Tracheal epithelial cell (primary cell): ENCODE data around the gene HERC4. TPM values are rescaled to one million over a fixed set of nuclear protein-coding genes. Genes with fewer than 3 reads are reported as not detected.

ENCODE experiments used
- total RNA-seq: library from RNA; depleted of rRNA; stranded (reverse); fragments of >200 nt; gene quantifications from 2 replicates; pipeline ENCODE4 v1.2.1, GENCODE V29; 2014

The HERC4 gene, protein sequence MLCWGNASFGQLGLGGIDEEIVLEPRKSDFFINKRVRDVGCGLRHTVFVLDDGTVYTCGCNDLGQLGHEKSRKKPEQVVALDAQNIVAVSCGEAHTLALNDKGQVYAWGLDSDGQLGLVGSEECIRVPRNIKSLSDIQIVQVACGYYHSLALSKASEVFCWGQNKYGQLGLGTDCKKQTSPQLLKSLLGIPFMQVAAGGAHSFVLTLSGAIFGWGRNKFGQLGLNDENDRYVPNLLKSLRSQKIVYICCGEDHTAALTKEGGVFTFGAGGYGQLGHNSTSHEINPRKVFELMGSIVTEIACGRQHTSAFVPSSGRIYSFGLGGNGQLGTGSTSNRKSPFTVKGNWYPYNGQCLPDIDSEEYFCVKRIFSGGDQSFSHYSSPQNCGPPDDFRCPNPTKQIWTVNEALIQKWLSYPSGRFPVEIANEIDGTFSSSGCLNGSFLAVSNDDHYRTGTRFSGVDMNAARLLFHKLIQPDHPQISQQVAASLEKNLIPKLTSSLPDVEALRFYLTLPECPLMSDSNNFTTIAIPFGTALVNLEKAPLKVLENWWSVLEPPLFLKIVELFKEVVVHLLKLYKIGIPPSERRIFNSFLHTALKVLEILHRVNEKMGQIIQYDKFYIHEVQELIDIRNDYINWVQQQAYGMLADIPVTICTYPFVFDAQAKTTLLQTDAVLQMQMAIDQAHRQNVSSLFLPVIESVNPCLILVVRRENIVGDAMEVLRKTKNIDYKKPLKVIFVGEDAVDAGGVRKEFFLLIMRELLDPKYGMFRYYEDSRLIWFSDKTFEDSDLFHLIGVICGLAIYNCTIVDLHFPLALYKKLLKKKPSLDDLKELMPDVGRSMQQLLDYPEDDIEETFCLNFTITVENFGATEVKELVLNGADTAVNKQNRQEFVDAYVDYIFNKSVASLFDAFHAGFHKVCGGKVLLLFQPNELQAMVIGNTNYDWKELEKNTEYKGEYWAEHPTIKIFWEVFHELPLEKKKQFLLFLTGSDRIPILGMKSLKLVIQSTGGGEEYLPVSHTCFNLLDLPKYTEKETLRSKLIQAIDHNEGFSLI
- 35.6 and 40.5 TPM in 2 replicates for total RNA-seq

GRCh38 chr10:68074775-68075549, at the start of gene HERC4:
Gene HERC4, minus strand, starts transcription at chr10:68075283. Its CDS starts 2,175 bp downstream, at chr10:68073108.

GRCh38 chr10:68109331-68109730, 34.2 kb upstream of the HERC4 start, which contains the start of gene MYPN:
Gene MYPN, plus strand, starts transcription at chr10:68109488. Its CDS starts 11,951 bp downstream, at chr10:68121439.

GRCh38 chr10:67884313-67884841, 190.7 kb downstream of the HERC4 start, which contains the start of gene SIRT1:
Gene SIRT1, plus strand, starts transcription at chr10:67884656. Its CDS starts 66 bp downstream, at chr10:67884722.

Other genes with a start within 250 kb of the HERC4 start
- 0.21 and 1.7 TPM in 2 replicates for gene DNAJC12, start 237.1 kb downstream of the HERC4 start, total RNA-seq
- gene SIRT1, start 190.6 kb downstream of the HERC4 start, total RNA-seq = 8.2 and 10.7 TPM in 2 replicates
- gene MYPN, start 34.2 kb upstream of the HERC4 start, total RNA-seq = under 0.01 TPM in 1 of 2 replicates, not detected in the other
- not detected in 2 replicates for gene ATOH7, start 156.8 kb upstream of the HERC4 start, total RNA-seq